Adrenal gland (tissue), 5 donors: Measurements from ENCODE around the gene FDX2.

ENCODE experiments used
- POLR2A ChIP-seq, 2 donors: fragments of 450-650 bp; IDR thresholded peaks; one replicate each; pipeline ENCODE4 v1.6.1; 2017; ENCODE audit warnings: antibody characterized with exemption in 2 of 2, mild to moderate bottlenecking in 2 of 2, moderate library complexity in 1 of 2
- TF ChIP-seq, protein P1 (sequence below), 6 experiments: fragments of 450-650 bp in 4 of 6; fragments of 200-600 bp in 2 of 6; sonication (generic) in 1 of 6; IDR thresholded peaks; 1 replicate in 5 of 6; 2 replicates in 1 of 6; pipeline versions ENCODE4 v1.5.1 to v1.8.0; 2016 to 2021; ENCODE audit warnings: antibody characterized with exemption in 6 of 6, mild to moderate bottlenecking in 2 of 6, moderate library complexity in 1 of 6
- donor health status: DM: no; HTN: no; CAD: no.

GRCh38 chr19:10327793-10328192 is 12.0 kb upstream of the FDX2 start:
- TF ChIP-seq, protein P1, sequence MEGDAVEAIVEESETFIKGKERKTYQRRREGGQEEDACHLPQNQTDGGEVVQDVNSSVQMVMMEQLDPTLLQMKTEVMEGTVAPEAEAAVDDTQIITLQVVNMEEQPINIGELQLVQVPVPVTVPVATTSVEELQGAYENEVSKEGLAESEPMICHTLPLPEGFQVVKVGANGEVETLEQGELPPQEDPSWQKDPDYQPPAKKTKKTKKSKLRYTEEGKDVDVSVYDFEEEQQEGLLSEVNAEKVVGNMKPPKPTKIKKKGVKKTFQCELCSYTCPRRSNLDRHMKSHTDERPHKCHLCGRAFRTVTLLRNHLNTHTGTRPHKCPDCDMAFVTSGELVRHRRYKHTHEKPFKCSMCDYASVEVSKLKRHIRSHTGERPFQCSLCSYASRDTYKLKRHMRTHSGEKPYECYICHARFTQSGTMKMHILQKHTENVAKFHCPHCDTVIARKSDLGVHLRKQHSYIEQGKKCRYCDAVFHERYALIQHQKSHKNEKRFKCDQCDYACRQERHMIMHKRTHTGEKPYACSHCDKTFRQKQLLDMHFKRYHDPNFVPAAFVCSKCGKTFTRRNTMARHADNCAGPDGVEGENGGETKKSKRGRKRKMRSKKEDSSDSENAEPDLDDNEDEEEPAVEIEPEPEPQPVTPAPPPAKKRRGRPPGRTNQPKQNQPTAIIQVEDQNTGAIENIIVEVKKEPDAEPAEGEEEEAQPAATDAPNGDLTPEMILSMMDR (IDR thresholded peaks at IDR 0.05): no peak
- TF ChIP-seq POLR2A (IDR thresholded peaks at IDR 0.05): no peak
